Neural cell (in vitro differentiated cells): ENCODE data around the gene DNAJC16.
"Not testable (repeated sequence)": the region's sequence is repeated elsewhere in the genome, so short reads cannot be mapped to it uniquely, and the experiment has no call there.

Experiments
- EP300 ChIP-seq: fragments of 450-650 bp; conservative IDR thresholded peaks from 2 replicates; pipeline ENCODE4 v1.6.1; 2014; ENCODE audit warnings: antibody characterized with exemption, mild to moderate bottlenecking, moderate library complexity; ENCODE audit not compliant: poor library complexity, severe bottlenecking
- EZH2 ChIP-seq: fragments of 200-600, 300-800 bp; shearing (Covaris generic), sonication (generic); IDR thresholded peaks from 2 replicates; pipeline ENCODE4 v1.6.1; 2014; ENCODE audit warnings: antibody characterized with exemption, low read length, borderline replicate concordance, mild to moderate bottlenecking; ENCODE audit not compliant: insufficient read depth, poor library complexity, severe bottlenecking
- MXI1 ChIP-seq: fragments of 450-650 bp; conservative IDR thresholded peaks from 2 replicates; pipeline ENCODE4 v1.6.1; 2014; ENCODE audit warnings: antibody characterized with exemption, mild to moderate bottlenecking; ENCODE audit not compliant: poor library complexity, severe bottlenecking
- POLR2AphosphoS5 ChIP-seq: IDR thresholded peaks from 2 replicates; pipeline ENCODE4 v1.6.1; 2012
- RAD21 ChIP-seq: fragments of 450-650 bp; conservative IDR thresholded peaks from 2 replicates; pipeline ENCODE4 v1.6.1; 2014; ENCODE audit warnings: antibody characterized with exemption, mild to moderate bottlenecking, moderate library complexity
- TAF1 ChIP-seq: IDR thresholded peaks from 2 replicates; pipeline ENCODE4 v1.6.1; 2012; ENCODE audit warnings: low read depth
- TF ChIP-seq, protein P1 (sequence below): fragments of 450-650 bp; IDR thresholded peaks from 2 replicates; pipeline ENCODE4 v1.5.1; 2014; ENCODE audit warnings: antibody characterized with exemption, mild to moderate bottlenecking, moderate library complexity; ENCODE audit not compliant: poor library complexity, severe bottlenecking
- TF ChIP-seq, protein P2 (sequence below): IDR thresholded peaks from 2 replicates; pipeline ENCODE4 v1.6.1; 2012; ENCODE audit warnings: borderline replicate concordance

DNA sequence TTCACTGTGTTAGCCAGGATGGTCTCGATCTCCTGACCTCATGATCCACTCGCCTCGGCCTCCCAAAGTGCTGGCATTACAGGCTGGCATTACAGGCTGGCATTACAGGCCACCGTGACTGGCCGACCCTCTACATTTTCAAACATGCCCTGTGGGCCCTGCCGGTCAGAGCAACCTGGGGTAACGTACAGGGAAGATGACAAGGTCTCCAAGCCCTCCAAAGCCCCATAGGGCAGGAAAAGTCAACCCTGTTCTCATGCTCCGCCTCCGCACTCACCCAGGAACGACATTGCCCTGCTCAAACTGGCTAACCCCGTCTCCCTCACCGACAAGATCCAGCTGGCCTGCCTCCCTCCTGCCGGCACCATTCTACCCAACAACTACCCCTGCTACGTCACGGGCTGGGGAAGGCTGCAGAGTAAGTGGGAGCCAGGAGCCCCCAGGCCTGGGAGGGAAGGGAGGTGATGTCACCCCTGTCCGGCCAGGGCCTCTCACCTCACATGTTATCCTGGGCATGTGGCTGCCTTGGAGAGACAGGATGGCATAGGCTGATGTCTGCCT lies 43.6 kb upstream of the DNAJC16 start:
- TF ChIP-seq POLR2AphosphoS5, MXI1, EZH2, TAF1, EP300, RAD21: not testable (repeated sequence)
- TF ChIP-seq, protein P1, sequence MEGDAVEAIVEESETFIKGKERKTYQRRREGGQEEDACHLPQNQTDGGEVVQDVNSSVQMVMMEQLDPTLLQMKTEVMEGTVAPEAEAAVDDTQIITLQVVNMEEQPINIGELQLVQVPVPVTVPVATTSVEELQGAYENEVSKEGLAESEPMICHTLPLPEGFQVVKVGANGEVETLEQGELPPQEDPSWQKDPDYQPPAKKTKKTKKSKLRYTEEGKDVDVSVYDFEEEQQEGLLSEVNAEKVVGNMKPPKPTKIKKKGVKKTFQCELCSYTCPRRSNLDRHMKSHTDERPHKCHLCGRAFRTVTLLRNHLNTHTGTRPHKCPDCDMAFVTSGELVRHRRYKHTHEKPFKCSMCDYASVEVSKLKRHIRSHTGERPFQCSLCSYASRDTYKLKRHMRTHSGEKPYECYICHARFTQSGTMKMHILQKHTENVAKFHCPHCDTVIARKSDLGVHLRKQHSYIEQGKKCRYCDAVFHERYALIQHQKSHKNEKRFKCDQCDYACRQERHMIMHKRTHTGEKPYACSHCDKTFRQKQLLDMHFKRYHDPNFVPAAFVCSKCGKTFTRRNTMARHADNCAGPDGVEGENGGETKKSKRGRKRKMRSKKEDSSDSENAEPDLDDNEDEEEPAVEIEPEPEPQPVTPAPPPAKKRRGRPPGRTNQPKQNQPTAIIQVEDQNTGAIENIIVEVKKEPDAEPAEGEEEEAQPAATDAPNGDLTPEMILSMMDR, result not testable (repeated sequence)
- TF ChIP-seq, protein P2, sequence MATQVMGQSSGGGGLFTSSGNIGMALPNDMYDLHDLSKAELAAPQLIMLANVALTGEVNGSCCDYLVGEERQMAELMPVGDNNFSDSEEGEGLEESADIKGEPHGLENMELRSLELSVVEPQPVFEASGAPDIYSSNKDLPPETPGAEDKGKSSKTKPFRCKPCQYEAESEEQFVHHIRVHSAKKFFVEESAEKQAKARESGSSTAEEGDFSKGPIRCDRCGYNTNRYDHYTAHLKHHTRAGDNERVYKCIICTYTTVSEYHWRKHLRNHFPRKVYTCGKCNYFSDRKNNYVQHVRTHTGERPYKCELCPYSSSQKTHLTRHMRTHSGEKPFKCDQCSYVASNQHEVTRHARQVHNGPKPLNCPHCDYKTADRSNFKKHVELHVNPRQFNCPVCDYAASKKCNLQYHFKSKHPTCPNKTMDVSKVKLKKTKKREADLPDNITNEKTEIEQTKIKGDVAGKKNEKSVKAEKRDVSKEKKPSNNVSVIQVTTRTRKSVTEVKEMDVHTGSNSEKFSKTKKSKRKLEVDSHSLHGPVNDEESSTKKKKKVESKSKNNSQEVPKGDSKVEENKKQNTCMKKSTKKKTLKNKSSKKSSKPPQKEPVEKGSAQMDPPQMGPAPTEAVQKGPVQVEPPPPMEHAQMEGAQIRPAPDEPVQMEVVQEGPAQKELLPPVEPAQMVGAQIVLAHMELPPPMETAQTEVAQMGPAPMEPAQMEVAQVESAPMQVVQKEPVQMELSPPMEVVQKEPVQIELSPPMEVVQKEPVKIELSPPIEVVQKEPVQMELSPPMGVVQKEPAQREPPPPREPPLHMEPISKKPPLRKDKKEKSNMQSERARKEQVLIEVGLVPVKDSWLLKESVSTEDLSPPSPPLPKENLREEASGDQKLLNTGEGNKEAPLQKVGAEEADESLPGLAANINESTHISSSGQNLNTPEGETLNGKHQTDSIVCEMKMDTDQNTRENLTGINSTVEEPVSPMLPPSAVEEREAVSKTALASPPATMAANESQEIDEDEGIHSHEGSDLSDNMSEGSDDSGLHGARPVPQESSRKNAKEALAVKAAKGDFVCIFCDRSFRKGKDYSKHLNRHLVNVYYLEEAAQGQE, result not testable (repeated sequence)
